NCI-H345 treated with DMSO at 0.1 percent for 48 hours (cell line): ENCODE data around the gene CPNE7.
"Not testable (repeated sequence)": the region's sequence is repeated elsewhere in the genome, so short reads cannot be mapped to it uniquely, and the experiment has no call there.

Experiments
- DNase-seq: peaks from one replicate; lab custom pipeline; 2025; ENCODE audit not compliant: unreplicated experiment; lab: John Stamatoyannopoulos, UW

Gene CPNE7

DNA sequence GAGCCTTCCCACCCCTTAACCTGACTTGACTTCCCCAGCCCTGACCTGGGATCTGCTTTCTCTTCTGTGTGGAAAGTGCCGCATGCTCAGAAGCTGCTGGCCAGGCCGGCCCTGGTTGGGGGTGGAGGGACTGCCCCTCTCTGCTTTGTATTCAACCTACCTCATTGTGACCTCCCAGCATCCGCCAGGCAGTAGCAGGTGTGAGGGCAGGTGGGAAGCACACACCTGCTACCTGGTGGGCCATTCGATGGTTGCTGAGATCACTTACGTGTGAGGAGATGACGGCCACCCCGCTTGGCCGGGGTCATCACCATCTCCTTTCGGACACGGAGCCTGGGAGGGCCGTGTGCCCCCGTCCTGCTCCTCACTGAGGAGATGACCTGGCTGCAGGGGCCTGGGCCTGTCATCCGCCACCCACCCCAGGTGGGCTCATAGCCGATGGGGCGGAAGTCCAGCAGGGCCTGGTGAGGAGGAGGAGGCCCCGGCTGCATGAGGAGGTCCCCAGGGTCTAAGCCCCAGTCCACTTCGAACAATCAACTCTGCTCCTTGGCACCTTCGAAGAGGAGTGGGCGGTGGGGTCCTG, 7.1 kb downstream of the CPNE7 start:
- DNase-seq, result no peak

DNA sequence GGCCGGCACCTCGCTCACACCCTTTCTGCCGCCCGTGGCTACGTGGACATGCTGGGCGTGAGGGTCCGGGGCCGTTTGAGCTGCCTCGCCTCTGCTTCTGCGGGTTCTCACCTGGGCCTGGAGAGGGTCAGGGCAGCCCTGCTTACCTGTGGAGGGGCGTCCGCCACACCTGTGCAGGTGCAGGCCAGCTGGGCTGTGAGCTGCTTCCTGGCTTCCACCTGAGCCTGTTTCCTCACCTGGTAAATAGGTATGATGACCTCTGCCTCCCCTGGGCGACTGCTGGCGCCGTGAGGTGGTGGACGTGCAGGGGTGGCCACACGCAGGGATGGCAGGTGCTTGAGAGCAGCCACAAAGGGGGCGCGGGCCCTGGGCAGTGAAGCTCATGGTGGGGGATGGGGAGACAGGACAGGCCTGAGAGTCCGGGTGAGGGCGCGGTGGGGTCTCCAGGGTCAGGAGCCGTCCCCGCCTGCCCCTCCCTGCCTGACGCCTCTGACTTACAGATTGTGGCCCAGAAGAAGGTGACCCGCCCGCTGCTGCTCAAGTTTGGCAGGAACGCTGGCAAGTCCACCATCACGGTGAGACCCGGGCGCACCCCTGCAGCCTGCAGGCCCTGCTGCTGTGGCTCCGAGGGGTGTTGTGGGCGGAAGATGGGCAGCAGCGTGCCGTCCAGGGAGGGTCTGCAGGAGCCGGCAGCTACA, 7.8 kb downstream of the CPNE7 start:
- DNase-seq, result no peak

DNA sequence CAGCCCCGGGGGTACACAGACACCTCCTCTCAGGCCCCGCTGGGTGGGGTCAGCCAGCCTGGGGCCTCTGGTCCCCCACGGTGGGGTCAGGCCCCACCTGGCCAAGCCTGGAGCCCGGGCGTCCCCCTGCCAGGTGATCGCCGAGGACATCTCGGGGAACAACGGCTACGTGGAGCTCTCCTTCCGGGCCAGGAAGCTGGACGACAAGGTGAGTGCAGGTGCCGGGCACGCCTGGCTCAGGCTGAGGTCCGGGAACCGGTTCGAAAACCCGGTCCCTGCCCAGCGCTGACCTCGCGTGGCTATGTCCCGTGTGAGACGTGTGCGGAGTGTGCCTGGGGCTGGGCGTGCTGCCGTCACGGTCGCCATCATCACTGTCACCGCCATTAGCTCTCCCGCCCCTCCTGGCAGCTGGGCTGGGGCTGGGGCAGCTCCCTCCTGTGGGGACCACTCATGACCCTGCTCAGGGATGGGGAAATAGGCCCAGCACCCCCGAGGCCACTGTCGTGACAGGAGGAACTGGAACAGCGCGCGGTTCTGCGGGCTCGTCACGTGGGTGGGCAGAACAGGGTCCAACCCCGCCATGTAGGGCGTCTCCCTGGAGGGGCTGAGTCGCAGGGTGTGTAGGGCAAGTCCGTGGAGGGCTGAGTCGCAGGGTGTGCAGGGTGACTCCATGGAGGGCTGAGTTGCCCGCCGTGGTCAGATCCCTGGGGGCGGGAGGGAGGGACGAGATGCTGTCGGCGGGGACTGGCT, 8.5 kb downstream of the CPNE7 start:
- DNase-seq, result no peak

DNA sequence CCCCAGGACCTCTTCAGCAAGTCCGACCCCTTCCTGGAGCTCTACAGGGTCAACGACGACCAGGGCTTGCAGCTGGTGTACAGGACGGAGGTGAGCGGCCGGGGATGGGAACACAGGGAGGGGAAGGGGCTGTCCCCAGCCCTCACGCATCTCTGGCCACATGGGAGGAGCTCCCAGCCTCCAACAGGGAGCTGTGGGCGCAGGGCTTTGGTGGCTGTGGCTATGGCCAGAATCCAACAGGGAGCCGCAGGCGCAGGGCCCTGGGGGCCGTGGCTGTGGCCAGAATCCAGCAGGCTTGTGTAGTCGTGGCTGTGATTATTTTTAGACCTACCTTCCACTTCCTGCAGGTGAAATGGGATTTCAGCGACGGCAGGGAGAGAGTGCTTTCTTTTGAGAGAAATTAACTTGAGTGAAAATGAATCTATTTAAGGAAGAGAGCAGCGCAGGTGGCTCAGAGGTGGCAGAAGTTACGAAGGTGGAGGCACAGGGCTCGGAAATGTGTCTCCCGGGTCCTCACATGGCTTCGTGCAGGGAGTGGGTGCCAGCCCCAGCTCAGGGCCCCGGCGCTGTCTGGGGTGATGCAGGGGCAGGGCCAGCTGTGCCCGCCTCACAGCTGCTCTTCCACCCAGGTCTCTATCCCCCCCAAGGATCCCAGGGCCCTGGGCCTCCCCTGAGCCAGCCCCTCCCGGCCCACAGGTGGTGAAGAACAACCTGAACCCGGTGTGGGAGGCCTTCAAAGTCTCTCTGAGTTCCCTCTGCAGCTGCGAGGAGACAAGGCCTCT, 9.4 kb downstream of the CPNE7 start:
- DNase-seq, result no peak

DNA sequence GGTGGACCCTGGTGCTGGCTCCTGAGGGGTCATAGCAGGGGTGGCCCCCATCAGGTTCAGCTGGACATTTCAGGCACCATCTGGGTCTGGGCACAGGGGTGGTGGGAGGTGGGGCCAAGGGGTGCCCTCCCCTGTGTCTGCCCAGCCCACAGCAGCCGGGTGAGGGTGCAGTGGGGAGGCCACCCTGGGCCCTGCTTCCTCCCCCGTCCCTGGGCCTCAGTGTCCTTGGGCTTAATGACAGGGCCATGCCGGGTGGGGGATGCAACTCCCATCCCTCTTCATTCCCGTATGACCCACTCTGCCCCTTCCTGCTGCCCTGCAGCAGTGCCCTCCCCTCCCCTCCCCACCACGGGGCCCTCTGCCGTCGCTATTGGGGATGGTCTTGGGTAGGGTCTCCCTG, 10.7 kb downstream of the CPNE7 start:
- no peak for DNase-seq

DNA sequence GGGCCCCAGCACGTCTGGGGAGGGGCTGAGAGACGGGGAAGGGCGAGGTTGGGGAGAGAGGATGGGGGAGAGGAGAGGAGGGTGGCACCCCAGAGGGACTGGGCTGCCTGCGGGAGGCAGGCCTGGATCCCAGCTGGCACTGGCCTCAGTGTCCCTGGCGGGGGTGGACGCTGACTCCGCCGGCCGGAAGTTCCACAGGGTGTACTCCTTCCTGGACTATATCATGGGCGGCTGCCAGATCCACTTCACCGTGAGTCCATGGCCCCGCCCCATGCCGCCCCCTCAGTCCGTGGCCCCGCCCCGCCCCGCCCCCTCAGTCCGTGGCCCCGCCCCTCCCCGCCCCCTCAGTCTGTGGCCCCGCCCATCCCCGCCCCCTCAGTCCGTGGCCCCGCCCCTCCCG, 11.3 kb downstream of the CPNE7 start:
- DNase-seq, result no peak

DNA sequence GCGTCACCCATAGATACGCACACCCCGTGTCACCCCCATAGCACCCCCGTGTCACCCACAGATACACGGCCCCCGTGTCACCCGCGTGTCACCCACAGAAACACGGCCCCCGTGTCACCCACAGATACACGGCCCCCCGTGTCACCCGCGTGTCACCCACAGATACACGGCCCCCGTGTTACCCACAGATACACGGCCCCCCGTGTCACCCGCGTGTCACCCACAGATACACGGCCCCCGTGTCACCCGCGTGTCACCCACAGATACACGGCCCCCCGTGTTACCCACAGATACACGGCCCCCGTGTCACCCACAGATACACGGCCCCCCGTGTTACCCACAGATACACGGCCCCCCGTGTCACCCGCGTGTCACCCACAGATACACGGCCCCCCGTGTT, 12.1 kb downstream of the CPNE7 start:
- DNase-seq, result not testable (repeated sequence)

DNA sequence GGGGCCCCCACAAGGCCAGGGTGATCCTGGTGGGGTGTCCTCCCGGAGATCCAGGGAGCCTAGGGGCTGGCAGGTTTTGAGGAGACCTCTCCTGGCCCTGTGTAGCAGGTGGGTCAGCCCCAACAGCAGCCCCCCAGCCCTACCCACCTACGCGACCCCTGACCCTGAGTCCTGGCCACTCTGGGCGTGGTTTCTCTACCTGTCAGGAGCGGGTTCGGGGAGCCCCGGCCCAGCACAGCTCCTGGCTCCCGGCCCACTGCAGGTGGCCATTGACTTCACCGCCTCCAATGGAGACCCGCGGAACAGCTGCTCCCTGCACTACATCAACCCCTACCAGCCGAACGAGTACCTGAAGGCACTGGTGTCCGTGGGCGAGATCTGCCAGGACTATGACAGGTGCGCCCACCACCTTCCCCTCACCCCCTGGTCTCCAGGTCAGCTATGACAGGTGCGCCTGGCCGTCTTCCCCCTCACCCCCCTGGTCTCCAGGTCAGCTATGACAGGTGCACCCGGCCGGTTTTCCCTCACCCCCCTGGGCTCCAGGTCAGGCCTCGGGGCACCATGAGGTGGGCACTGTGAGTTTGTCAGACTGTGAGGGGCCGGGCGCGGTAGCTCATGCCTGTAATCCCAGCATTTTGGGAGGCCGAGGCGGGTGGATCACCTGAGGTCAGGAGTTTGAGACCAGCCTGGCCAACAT, 13.0 kb downstream of the CPNE7 start:
- DNase-seq, result no peak

DNA sequence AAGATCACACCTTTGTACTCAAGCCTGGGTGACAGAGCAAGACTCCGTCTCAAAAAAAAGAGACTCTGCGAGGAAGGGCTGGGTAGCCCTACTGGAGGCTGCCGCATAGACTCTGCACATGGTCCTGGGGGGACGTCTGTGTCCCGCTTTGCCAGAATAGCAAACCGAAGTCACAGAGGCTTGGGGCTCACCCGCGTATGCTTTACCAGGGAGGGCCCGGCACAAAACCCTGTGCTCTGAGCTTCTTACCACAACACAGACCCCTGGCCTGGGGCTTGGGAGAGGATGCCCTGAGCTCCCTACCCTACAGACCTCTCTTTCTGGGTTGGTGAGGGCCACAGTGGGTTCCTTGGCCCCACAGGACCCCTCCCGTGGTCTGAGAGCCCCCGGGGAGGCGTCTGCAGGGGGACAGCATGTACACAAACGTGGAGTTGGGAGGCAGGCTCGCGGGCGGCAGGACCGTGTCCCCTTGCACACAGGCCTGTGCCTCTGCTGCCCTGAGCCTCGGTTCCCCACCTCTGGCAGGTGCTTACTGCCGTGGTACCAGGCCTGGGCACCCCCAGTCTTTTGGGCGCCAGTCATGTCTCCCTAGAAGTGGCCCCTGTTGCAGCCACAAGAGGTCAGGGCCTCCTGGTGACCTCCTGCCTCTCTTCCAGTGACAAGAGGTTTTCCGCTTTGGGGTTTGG, 13.8 kb downstream of the CPNE7 start:
- DNase-seq, result no peak

DNA sequence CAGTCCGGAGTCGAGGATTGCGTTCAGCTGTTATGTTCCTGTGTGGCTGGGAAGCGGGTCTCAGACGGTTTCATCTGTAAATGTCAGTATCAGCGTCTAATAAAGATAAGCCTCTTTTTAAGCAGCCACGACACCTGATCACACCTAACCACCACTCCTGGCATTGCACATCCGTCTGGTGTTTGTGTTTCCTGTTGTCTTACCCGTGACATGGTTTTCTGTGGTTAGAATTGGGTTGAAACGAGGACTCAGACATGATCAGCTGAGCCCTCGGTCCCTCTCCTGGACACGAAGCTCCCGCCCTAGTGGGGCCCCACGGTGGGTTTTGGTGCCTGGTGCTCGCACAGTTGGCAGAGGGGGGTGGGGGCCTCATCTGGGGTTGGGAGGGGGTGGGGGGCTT, 18.3 kb downstream of the CPNE7 start:
- DNase-seq, result no peak

DNA sequence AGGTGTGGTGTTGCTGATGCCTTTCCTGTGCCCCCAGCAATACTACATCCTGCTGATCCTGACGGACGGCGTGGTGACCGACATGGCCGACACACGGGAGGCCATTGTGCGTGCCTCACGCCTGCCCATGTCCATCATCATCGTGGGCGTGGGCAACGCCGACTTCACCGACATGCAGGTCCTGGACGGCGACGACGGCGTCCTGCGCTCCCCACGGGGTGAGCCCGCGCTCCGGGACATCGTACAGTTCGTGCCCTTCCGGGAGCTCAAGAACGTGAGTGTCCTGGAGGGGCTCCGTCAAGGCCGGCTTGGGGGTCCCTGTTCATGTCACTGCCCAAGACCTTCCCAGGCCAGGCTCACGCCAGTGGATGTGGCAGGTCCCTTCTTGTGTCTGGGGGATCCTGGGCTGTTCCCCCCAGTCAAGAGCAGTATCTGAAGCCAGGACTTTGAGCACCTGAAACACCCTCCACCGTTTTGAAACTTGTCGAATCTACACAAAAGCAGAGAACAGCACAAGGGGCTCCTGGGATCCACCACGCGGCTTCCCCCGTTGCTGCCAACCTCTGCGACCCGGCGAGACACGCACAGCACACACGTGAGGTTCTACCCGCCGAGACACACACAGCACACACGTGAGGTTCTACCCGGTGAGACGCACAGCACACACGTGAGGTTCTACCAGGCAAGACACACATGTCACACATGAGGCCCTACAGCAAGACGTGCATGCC, 19.9 kb downstream of the CPNE7 start:
- no peak for DNase-seq

DNA sequence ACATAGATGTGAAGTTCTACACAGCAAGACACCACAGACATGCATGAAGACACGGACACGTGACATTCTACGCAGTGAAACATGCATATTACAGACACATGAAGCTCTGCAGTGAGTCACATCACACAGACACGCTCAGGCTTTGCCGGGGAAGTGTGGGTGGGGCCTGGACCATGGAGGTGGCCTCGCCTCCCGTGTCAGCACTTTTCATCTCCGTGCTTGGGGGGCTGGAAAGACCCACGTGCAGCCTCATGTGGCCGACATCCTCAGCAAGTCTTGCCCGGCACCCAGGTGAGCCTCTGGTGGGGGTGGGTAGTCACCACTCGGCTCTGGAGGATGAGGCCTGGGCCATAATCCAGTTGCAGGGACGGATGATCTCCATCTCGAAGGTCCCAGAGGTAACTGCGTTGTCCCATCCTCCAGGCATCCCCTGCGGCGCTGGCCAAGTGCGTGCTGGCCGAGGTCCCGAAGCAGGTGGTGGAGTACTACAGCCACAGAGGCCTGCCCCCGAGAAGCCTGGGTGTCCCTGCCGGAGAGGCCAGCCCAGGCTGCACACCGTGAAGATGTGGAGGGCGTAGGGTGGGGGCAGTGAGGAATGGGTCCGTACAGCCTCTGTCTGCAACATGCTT, 20.6 kb downstream of the CPNE7 start:
- no peak for DNase-seq

DNA sequence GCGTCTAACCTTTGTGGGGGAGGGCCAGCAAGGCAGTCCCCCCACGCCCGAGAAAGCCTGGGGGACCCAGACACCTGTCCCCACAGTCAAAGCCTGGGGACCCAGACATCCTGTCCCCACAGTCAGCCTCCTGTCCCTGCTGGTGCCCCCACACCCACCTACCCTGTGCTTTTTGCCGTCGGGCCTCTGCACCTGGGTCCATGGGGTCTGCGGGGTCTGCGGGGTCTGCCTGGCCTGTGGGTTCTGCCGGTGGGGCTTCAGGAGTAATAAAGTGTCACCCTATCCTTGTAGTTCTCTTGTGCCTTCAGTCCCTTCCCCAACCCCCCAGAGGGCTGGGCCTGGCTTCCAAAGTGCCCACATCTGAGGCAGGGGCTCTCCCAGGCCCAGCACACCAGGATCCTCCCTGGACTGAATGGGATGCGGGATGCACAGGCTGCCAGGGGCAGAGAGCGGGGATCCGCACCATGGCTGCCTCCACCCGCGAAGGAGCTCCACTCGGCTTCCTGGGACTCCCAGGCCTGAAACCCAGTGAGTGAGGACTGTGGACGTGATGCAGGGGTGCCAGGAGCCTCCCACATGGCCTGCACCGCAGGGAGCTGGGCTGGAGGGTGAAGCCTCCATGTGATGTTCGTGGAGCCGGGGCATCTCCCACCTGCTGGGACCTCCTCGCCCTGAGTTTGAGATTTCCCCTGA, 21.5 kb downstream of the CPNE7 start:
- no peak for DNase-seq

DNA sequence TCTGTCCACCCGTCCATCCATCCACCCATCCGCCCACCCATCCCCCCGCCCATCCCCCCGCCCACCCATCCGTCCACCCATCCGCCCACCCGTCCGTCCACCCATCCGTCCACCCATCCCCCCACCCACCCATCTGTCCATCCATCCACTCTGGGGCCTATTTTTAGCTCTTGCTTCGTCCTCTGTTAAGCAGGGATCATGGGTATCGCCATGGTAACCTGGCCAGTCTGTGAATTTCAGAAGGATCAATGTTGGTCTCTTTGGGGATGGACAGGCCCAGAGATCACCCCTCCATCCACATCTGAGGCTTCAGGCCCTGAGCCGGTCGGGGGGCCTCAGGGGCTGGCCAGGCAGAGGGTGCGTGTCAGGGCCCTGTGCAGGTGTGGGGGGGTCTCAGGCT, 22.6 kb downstream of the CPNE7 start:
- no peak for DNase-seq

DNA sequence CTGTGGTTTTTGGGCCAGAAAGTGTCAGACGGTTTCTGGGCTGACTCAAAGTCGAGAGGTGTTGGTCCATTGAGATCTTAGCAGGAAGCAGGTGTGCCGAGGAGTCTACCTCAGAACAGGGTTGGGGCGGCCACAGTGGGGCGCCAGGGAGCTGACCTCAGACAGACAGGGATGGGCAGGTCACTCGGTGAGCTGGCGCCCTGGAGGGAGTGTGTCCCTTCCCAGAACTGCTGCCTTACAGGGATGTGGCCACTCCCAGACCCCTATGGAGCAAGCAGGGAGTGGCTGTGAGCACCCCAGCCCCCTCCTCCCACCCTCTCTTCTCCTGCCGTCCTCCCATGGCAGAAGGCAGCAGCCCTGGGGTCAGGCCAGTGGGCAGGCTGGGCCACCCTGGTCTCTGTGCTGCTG, 23.9 kb downstream of the CPNE7 start:
- no peak for DNase-seq

DNA sequence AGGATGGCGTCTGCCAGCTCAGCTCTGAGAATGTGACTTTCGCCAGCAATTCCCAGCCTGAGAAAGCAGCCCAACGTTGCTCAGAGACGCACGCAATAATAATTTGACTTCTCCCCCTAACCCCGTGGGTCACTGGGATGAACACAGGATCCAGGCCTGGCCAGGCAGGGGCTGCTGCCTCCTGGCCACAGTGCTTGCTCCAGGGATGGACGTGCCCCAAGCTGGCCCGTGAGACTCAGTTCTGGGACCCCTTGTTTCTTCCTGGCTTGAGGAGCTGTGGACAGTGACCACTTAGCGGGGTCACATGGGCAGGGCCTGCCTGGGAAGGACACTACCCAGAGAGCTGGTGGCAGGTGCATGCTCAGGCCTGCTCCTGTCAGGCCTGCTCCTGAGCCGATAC, 24.3 kb downstream of the CPNE7 start:
- DNase-seq, result no peak

DNA sequence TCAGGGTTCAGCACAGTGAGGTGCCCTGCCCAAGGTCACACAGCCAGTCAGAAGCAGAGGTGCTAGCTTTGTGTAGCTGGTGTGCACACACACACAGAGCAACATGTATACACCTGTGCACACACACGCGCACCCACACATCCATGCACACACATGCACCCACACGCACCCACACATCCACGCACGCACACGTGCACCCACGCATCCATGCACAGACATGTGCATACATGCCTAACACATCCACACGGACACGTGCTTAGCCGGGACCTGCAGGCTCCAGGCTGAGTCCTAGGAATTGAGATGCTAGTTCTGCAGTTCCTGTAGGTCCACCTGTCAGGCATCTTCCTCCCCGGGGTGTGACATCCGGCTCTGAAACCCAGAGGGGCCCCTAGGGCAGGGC, 24.9 kb downstream of the CPNE7 start:
- DNase-seq, result no peak

DNA sequence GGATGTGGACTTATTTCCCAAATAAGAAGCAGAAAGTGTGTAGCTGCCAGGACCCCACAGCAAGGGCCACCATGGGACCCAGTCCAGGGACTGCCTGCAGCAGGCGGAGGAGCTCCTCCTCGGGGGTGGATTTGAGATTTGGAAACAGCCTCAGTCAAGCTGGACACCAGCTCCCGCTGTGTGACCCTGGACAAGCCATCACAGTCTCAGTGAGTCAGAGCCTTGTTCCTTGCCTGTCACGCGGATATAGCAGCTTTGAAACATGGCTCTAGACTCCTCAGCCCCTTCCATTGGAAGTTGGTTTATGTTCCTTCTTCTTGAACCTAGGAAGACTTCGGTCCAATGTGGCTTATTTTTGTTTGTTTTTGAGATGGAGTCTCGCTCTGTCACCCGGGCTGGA, 25.4 kb downstream of the CPNE7 start:
- DNase-seq, result no peak

DNA sequence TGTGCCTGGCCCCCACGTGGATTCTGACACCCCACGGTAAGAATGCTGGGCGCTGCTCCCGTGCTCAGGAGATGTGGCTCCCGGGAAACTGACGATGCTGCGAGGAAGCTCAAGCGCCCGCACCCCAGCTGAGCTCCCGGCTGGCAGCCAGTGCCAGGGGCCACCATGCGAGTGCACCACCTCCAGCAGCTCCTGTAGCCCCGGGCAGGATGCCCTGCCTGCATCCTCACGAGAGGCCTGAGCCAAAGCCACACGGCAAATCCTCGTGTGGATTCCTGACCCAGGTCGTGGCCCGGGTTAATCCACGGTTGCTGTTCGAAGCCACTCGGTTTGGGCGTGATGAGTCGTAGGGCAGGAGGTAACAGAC, 26.3 kb downstream of the CPNE7 start:
- DNase-seq, result no peak
